ENCODE data around the gene ZNF343. TPM values are rescaled to one million over a fixed set of nuclear protein-coding genes. Genes with fewer than 3 reads are reported as not detected.

Gene ZNF343
- total and polyA plus RNA-seq, 2 of the 8 experiments (the other 6 are each of a cell fraction or from before 2014, with no cell fraction given): 1.8 to 5.0 TPM

DNA sequence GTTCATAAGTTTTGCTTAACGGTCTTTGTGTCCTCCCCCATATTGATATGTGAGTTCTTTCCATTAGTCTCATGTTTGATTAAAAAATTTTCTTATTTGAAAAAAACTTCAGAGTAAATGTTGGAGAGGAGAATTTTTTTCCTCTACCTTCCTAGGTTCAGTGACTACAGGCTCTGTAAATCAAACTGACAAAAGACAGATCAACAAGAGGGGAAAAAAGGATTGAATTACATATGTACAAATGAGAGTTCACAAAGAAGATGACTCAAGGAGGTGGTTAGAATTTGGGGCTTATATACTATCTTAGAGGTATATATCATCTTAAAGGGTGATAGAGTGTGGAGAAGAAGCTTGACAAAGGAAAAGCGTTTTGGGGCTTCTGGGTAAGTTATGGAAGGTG, 33.2 kb upstream of the ZNF343 start (continued):
- TF ChIP-seq, protein P1, sequence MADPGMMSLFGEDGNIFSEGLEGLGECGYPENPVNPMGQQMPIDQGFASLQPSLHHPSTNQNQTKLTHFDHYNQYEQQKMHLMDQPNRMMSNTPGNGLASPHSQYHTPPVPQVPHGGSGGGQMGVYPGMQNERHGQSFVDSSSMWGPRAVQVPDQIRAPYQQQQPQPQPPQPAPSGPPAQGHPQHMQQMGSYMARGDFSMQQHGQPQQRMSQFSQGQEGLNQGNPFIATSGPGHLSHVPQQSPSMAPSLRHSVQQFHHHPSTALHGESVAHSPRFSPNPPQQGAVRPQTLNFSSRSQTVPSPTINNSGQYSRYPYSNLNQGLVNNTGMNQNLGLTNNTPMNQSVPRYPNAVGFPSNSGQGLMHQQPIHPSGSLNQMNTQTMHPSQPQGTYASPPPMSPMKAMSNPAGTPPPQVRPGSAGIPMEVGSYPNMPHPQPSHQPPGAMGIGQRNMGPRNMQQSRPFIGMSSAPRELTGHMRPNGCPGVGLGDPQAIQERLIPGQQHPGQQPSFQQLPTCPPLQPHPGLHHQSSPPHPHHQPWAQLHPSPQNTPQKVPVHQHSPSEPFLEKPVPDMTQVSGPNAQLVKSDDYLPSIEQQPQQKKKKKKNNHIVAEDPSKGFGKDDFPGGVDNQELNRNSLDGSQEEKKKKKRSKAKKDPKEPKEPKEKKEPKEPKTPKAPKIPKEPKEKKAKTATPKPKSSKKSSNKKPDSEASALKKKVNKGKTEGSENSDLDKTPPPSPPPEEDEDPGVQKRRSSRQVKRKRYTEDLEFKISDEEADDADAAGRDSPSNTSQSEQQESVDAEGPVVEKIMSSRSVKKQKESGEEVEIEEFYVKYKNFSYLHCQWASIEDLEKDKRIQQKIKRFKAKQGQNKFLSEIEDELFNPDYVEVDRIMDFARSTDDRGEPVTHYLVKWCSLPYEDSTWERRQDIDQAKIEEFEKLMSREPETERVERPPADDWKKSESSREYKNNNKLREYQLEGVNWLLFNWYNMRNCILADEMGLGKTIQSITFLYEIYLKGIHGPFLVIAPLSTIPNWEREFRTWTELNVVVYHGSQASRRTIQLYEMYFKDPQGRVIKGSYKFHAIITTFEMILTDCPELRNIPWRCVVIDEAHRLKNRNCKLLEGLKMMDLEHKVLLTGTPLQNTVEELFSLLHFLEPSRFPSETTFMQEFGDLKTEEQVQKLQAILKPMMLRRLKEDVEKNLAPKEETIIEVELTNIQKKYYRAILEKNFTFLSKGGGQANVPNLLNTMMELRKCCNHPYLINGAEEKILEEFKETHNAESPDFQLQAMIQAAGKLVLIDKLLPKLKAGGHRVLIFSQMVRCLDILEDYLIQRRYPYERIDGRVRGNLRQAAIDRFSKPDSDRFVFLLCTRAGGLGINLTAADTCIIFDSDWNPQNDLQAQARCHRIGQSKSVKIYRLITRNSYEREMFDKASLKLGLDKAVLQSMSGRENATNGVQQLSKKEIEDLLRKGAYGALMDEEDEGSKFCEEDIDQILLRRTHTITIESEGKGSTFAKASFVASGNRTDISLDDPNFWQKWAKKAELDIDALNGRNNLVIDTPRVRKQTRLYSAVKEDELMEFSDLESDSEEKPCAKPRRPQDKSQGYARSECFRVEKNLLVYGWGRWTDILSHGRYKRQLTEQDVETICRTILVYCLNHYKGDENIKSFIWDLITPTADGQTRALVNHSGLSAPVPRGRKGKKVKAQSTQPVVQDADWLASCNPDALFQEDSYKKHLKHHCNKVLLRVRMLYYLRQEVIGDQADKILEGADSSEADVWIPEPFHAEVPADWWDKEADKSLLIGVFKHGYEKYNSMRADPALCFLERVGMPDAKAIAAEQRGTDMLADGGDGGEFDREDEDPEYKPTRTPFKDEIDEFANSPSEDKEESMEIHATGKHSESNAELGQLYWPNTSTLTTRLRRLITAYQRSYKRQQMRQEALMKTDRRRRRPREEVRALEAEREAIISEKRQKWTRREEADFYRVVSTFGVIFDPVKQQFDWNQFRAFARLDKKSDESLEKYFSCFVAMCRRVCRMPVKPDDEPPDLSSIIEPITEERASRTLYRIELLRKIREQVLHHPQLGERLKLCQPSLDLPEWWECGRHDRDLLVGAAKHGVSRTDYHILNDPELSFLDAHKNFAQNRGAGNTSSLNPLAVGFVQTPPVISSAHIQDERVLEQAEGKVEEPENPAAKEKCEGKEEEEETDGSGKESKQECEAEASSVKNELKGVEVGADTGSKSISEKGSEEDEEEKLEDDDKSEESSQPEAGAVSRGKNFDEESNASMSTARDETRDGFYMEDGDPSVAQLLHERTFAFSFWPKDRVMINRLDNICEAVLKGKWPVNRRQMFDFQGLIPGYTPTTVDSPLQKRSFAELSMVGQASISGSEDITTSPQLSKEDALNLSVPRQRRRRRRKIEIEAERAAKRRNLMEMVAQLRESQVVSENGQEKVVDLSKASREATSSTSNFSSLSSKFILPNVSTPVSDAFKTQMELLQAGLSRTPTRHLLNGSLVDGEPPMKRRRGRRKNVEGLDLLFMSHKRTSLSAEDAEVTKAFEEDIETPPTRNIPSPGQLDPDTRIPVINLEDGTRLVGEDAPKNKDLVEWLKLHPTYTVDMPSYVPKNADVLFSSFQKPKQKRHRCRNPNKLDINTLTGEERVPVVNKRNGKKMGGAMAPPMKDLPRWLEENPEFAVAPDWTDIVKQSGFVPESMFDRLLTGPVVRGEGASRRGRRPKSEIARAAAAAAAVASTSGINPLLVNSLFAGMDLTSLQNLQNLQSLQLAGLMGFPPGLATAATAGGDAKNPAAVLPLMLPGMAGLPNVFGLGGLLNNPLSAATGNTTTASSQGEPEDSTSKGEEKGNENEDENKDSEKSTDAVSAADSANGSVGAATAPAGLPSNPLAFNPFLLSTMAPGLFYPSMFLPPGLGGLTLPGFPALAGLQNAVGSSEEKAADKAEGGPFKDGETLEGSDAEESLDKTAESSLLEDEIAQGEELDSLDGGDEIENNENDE (IDR thresholded peaks at IDR 0.05; ENCODE audit: insufficient replicate concordance, low read length): no peak
- TF ChIP-seq USF2 (IDR thresholded peaks at IDR 0.05; ENCODE audit: low read length): no peak
- TF ChIP-seq CHD2 (IDR thresholded peaks at IDR 0.05; ENCODE audit: low read length): no peak
- TF ChIP-seq HDAC2 (IDR thresholded peaks at IDR 0.05; ENCODE audit: borderline replicate concordance in 1 of 2, low read depth in 2 of 2, low read length in 2 of 2): no peak
- TF ChIP-seq, protein P2, sequence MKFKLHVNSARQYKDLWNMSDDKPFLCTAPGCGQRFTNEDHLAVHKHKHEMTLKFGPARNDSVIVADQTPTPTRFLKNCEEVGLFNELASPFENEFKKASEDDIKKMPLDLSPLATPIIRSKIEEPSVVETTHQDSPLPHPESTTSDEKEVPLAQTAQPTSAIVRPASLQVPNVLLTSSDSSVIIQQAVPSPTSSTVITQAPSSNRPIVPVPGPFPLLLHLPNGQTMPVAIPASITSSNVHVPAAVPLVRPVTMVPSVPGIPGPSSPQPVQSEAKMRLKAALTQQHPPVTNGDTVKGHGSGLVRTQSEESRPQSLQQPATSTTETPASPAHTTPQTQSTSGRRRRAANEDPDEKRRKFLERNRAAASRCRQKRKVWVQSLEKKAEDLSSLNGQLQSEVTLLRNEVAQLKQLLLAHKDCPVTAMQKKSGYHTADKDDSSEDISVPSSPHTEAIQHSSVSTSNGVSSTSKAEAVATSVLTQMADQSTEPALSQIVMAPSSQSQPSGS (IDR thresholded peaks at IDR 0.05; ENCODE audit: low read length): no peak
- no peak for TF ChIP-seq EZH2 (IDR thresholded peaks at IDR 0.05; ENCODE audit: low read depth, low read length, severe bottlenecking)
- TF ChIP-seq BRCA1 (IDR thresholded peaks at IDR 0.05; ENCODE audit: low read depth, low read length): no peak
- no peak for TF ChIP-seq RFX5 (IDR thresholded peaks at IDR 0.05; ENCODE audit: borderline replicate concordance, low read depth, low read length)

All from H1 (cell line).